HepG2 (cell line): ENCODE data around the gene TTC31. TPM values are rescaled to one million over a fixed set of nuclear protein-coding genes. Genes with fewer than 3 reads are reported as not detected.
A peak's percentile ranks its signal among the peaks of the same experiment; 100 is the strongest.

Experiments
- ESRRA ChIP-seq: sonication (generic); formaldehyde crosslinking; IDR thresholded peaks from 2 replicates; pipeline ENCODE4 v1.5.1; 2020; ENCODE audit warnings: mild to moderate bottlenecking, low read depth, missing genetic modification reagents
- HDAC1 ChIP-seq: sonication (generic); formaldehyde crosslinking; IDR thresholded peaks from 2 replicates; pipeline ENCODE4 v1.5.1; 2020; ENCODE audit warnings: mild to moderate bottlenecking, missing genetic modification reagents
- KLF16 ChIP-seq, 2 experiments: sonication (generic) in 1 of 2; formaldehyde crosslinking in 1 of 2; IDR thresholded peaks; 2 replicates each; pipeline versions ENCODE4 v1.6.1 to v1.8.0; 2016 to 2023; ENCODE audit warnings: missing genetic modification reagents in 2 of 2, missing compliant biosample characterization in 1 of 2
- MTA3 ChIP-seq: sonication (generic); formaldehyde crosslinking; IDR thresholded peaks from 2 replicates; pipeline ENCODE4 v1.4.0; 2020; ENCODE audit warnings: missing genetic modification reagents
- MYC ChIP-seq: sonication (generic); formaldehyde crosslinking; IDR thresholded peaks from 2 replicates; pipeline ENCODE4 v1.9.0; 2021; ENCODE audit warnings: missing genetic modification reagents, borderline replicate concordance
- NFAT5 ChIP-seq: sonication (generic); formaldehyde crosslinking; IDR thresholded peaks from 2 replicates; pipeline ENCODE4 v1.4.0; 2020; ENCODE audit warnings: missing genetic modification reagents
- NFATC3 ChIP-seq: sonication (generic); formaldehyde crosslinking; IDR thresholded peaks from 2 replicates; pipeline ENCODE4 v1.5.1; 2020; ENCODE audit warnings: mild to moderate bottlenecking, missing genetic modification reagents
- NFIB ChIP-seq: sonication (generic); formaldehyde crosslinking; IDR thresholded peaks from 2 replicates; pipeline ENCODE4 v1.9.0; 2021; ENCODE audit warnings: missing genetic modification reagents, mild to moderate bottlenecking, borderline replicate concordance
- PLRG1 ChIP-seq: fragments of 450-650 bp; conservative IDR thresholded peaks from 2 replicates; pipeline ENCODE4 v1.6.1; 2016
- PTBP1 ChIP-seq: fragments of 200-400 bp; formaldehyde crosslinking; IDR thresholded peaks from 2 replicates; pipeline ENCODE4 v1.6.1; 2018; ENCODE audit warnings: low read length, low read depth; ENCODE audit not compliant: poor library complexity, severe bottlenecking
- RARA ChIP-seq: IDR thresholded peaks from 2 replicates; pipeline ENCODE4 v1.6.1; 2016; ENCODE audit warnings: missing genetic modification reagents, missing compliant biosample characterization
- RNF219 ChIP-seq: sonication (generic); formaldehyde crosslinking; IDR thresholded peaks from 2 replicates; pipeline ENCODE4 v1.5.0; 2020; ENCODE audit warnings: mild to moderate bottlenecking, missing genetic modification reagents
- SRY ChIP-seq: sonication (generic); formaldehyde crosslinking; IDR thresholded peaks from 2 replicates; pipeline ENCODE4 v1.8.0; 2022; ENCODE audit warnings: mild to moderate bottlenecking, missing genetic modification reagents
- ZBED4 ChIP-seq: sonication (generic); formaldehyde crosslinking; IDR thresholded peaks from 2 replicates; pipeline ENCODE4 v1.4.0; 2020; ENCODE audit warnings: missing genetic modification reagents, borderline replicate concordance
- ZKSCAN5 ChIP-seq: sonication (generic); formaldehyde crosslinking; IDR thresholded peaks from 2 replicates; pipeline ENCODE4 v1.5.1; 2020; ENCODE audit warnings: mild to moderate bottlenecking, missing genetic modification reagents
- ZNF30 ChIP-seq: sonication (generic); formaldehyde crosslinking; IDR thresholded peaks from 2 replicates; pipeline ENCODE4 v1.5.0; 2020; ENCODE audit warnings: mild to moderate bottlenecking, missing genetic modification reagents
- ZNF430 ChIP-seq: sonication (generic); formaldehyde crosslinking; IDR thresholded peaks from 2 replicates; pipeline ENCODE4 v1.9.0; 2021; ENCODE audit warnings: mild to moderate bottlenecking, missing genetic modification reagents
- ZNF510 ChIP-seq: sonication (generic); formaldehyde crosslinking; IDR thresholded peaks from 2 replicates; pipeline ENCODE4 v1.4.0; 2020; ENCODE audit warnings: low read depth, mild to moderate bottlenecking, missing genetic modification reagents
- ZNF678 ChIP-seq: sonication (generic); formaldehyde crosslinking; IDR thresholded peaks from 2 replicates; pipeline ENCODE4 v1.4.0; 2020; ENCODE audit warnings: mild to moderate bottlenecking, missing genetic modification reagents
- ZNF83 ChIP-seq: sonication (generic); formaldehyde crosslinking; IDR thresholded peaks from 2 replicates; pipeline ENCODE4 v1.4.0; 2020; ENCODE audit warnings: missing genetic modification reagents, mild to moderate bottlenecking, borderline replicate concordance
- polyA plus RNA-seq, 8 experiments: library from polyadenylated mRNA; depleted of rRNA in 3 of 8; stranded (reverse) in 7 of 8; unstranded in 1 of 8; fragments of >200 nt; fragmentation: Illumina TruSeq in 4 of 8; extraction: Trizol in 4 of 8; gene quantifications; 2 replicates each; pipeline versions ENCODE4 v1.2.1 to v1.2.3, GENCODE V29; 2011 to 2016; ENCODE audit warnings: low read depth in 4 of 8, missing spikeins in 1 of 8, mixed read lengths in 1 of 8; ENCODE audit not compliant: insufficient read depth in 1 of 8
- total RNA-seq, 5 experiments: library from RNA; depleted of rRNA; stranded (reverse); fragments of >200 nt; fragmentation: Illumina TruSeq; extraction: Trizol; gene quantifications; 2 replicates each; pipeline ENCODE4 v1.2.3, GENCODE V29; 2016; ENCODE audit warnings: low read depth in 1 of 5

TTC31 gene
- total and polyA plus RNA-seq, 2 of the 13 experiments (the other 11 are each of a cell fraction or from before 2014, with no cell fraction given), result 28.3 to 39.5 TPM

GRCh38 chr2:74507926-74508520 is 25.1 kb downstream of the TTC31 start (continued):
- TF ChIP-seq RNF219 (no peak), MTA3 (no peak), RARA (CRISPR knock-in tag) (no peak), ZNF510 (no peak), ESRRA (CRISPR knock-in tag) (0 out of 2 replicates have a peak, but pooled peaks have one; percentile 43), PTBP1 (no peak), NFAT5 (no peak), ZNF430 (CRISPR knock-in tag) (peak; percentile 85), SRY (CRISPR knock-in tag) (peak; percentile 59; the same call in 1 of the 2 replicates), HDAC1 (no peak; the same call in 1 of the 2 replicates), NFIB (CRISPR knock-in tag) (no peak), ZNF678 (CRISPR knock-in tag) (no peak), PLRG1 (no peak), KLF16 (CRISPR knock-in tag; IDR thresholded peaks at IDR 0.05) (no peak; a peak in 1 of 4 replicates), ZNF83 (CRISPR knock-in tag) (no peak), ZNF30 (no peak), ZBED4 (CRISPR knock-in tag) (no peak), NFATC3 (CRISPR knock-in tag) (no peak), ZKSCAN5 (CRISPR knock-in tag) (no peak), MYC (CRISPR knock-in tag) (0 out of 2 replicates have a peak, but pooled peaks have one; percentile 2)
